Peyer's patch (tissue), 4 donors: ENCODE measurements around the gene ARF3. TPM values are rescaled to one million over a fixed set of nuclear protein-coding genes. Genes with fewer than 3 reads are reported as not detected.

Source experiments
- DNase-seq, 3 donors: peaks; one replicate each; pipeline ENCODE4 v3.0.0-alpha.2; 2017 to 2019
- H3K27ac ChIP-seq, 4 donors: fragments of 200-600 bp; sonication (generic); one replicate each; pipeline ENCODE4 v1.5.1; 2016 to 2019
- H3K27me3 ChIP-seq, 2 donors: fragments of 200-600 bp; sonication (generic); one replicate each; pipeline ENCODE4 v1.5.1; 2019
- H3K36me3 ChIP-seq, 3 donors: fragments of 200-600 bp; sonication (generic); one replicate each; pipeline ENCODE4 v1.5.1; 2016 to 2019
- H3K4me1 ChIP-seq, 4 donors: fragments of 200-600 bp; sonication (generic); one replicate each; pipeline ENCODE4 v1.5.1; 2016 to 2019
- H3K4me3 ChIP-seq, 4 donors: fragments of 200-600 bp; sonication (generic); 1 replicate in 3 of 4; 2 replicates in 1 of 4; pipeline ENCODE4 v1.5.1; 2016 to 2019; ENCODE audit warnings: mild to moderate bottlenecking in 1 of 4
- H3K9me3 ChIP-seq, 4 donors: fragments of 200-600 bp; sonication (generic); one replicate each; pipeline ENCODE4 v1.5.1; 2016 to 2019; ENCODE audit warnings: mild to moderate bottlenecking in 1 of 4
- POLR2A ChIP-seq, 2 donors: fragments of 450-650 bp; IDR thresholded peaks; one replicate each; pipeline ENCODE4 v1.5.1; 2017; ENCODE audit warnings: antibody characterized with exemption in 2 of 2, mild to moderate bottlenecking in 2 of 2, moderate library complexity in 2 of 2
- total RNA-seq, 4 donors: library from RNA; depleted of rRNA; stranded (reverse); fragments of >200 nt; gene quantifications; one replicate each; pipeline ENCODE4 v1.1.0, GENCODE V29; 2016
- TF ChIP-seq, protein P1 (sequence below), 6 experiments: fragments of 450-650 bp in 4 of 6; fragments of 200-600 bp in 2 of 6; sonication (generic) in 1 of 6; IDR thresholded peaks; one replicate each; pipeline ENCODE4 v1.5.1; 2017 to 2019; ENCODE audit warnings: antibody characterized with exemption in 6 of 6, mild to moderate bottlenecking in 3 of 6, moderate library complexity in 1 of 6

The ARF3 gene
- total RNA-seq, 4 donors from 2014 or later: 49.3 to 217 (median 63.5) TPM

DNA sequence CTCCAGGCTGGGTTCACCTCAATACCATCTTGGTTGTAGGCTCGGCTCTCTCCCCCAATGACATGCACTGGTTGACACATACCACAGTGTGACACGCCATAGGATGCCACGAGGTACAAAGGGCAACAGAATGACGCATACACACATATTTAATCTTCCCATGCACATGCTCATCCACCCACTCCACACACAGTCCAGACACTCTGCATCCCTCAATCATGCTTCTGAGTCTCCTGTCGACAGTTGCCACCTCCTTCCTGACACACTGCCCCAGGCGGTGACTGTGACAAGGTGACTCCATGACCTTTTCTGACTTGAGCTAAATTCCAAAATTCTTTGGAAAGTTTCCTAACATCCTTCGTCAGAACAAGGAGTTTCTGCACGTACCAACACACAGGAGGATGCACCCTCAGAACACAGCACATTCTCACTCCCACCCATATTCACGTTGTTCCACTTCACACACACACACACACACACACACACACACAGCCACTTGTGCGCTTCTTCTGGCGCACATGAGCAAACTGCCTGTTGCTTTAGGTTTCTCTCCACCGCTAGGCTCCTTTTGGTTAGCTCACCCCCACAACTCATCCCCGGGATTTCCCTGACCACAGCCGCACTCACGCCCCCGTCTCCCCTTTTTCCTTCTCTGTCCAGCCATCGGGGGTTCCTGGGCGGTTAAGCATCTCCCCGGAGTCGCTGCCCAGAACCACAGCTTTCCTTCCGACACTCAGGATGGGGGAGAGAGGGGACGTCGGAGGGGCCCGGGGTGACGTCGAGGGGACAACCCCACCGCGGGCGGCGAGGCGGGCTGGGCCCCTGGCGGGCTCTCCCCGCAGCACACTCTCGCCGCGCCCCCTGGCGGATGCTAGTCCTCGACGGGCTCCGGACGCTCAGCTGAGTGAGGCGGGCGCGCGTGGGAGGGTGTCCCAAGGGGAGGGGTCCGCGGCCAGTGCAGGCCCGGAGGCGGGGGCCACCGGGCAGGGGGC, 20.3 kb upstream of the ARF3 start:
- no peaks in the 10 kb centered on the region for H3K36me3 ChIP-seq
- H3K27me3 ChIP-seq: peaks cover 0 to 56% of the 10 kb centered on the region in 2 donors
- H3K4me3 ChIP-seq: peak overlapping the region; percentile 28 to 49 (median 46)
- peaks cover 0 to 4% (median 0%) of the 10 kb centered on the region in 4 donors for H3K9me3 ChIP-seq
- DNase-seq: peak; percentile 76 to 83 (median 81)
- TF ChIP-seq, protein P1, sequence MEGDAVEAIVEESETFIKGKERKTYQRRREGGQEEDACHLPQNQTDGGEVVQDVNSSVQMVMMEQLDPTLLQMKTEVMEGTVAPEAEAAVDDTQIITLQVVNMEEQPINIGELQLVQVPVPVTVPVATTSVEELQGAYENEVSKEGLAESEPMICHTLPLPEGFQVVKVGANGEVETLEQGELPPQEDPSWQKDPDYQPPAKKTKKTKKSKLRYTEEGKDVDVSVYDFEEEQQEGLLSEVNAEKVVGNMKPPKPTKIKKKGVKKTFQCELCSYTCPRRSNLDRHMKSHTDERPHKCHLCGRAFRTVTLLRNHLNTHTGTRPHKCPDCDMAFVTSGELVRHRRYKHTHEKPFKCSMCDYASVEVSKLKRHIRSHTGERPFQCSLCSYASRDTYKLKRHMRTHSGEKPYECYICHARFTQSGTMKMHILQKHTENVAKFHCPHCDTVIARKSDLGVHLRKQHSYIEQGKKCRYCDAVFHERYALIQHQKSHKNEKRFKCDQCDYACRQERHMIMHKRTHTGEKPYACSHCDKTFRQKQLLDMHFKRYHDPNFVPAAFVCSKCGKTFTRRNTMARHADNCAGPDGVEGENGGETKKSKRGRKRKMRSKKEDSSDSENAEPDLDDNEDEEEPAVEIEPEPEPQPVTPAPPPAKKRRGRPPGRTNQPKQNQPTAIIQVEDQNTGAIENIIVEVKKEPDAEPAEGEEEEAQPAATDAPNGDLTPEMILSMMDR (IDR thresholded peaks at IDR 0.05): peak; percentile 68 to 81 (median 80)
- TF ChIP-seq POLR2A (IDR thresholded peaks at IDR 0.05): no peak
- H3K4me1 ChIP-seq: peaks cover 0 to 48% (median 28%) of the 10 kb centered on the region in 4 donors
- H3K27ac ChIP-seq: peak overlapping the region in 1 of 4 donors; percentile 63

DNA sequence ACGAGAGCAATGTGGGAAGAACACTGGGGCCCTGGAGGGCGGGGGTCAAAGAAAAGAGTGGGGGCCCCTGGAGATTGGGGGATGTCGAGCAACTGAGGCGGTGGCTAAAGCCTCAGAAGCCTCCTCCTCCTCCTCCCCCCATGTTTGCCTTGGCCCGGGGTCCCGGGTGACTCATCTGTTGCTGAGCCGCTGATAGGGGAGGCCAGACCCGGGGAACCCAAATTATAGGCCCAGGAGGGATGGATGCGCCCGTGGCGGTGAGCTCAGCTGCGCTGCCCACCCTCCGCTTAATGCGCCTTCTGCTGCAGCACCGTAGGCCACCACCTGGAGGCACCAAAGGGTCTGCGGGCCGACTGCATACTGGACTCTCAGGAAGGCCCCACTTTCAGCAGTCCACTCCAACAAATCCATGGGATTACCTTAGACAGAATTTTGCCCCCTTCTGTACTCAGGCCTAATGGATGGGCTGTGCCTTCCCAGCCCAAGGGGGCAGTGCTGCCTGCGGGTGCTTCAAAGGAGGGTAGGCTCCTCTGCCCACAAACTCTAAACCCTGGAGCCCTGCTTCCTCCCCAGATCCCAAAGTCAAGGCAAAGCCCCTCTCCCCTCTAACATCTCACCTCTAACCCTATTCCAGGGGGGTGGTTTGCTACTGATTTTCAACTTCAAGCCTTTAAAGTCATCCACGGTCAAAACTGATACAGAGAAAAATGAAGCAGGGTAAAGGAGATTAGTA, 16.8 kb upstream of the ARF3 start:
- H3K4me1 ChIP-seq: peaks cover 0 to 44% (median 37%) of the 10 kb centered on the region in 4 donors
- TF ChIP-seq POLR2A (IDR thresholded peaks at IDR 0.05): no peak
- TF ChIP-seq, protein P1 (IDR thresholded peaks at IDR 0.05): peak in 5 of 6 experiments; percentile 15 to 60 (median 58)
- peak; percentile 41 to 77 (median 64) for DNase-seq
- H3K36me3 ChIP-seq: no peaks in the 10 kb centered on the region
- H3K4me3 ChIP-seq: no peak overlapping the region
- peaks cover 0 to 63% of the 10 kb centered on the region in 2 donors for H3K27me3 ChIP-seq
- H3K27ac ChIP-seq: no peak overlapping the region
- no peaks in the 10 kb centered on the region for H3K9me3 ChIP-seq

DNA sequence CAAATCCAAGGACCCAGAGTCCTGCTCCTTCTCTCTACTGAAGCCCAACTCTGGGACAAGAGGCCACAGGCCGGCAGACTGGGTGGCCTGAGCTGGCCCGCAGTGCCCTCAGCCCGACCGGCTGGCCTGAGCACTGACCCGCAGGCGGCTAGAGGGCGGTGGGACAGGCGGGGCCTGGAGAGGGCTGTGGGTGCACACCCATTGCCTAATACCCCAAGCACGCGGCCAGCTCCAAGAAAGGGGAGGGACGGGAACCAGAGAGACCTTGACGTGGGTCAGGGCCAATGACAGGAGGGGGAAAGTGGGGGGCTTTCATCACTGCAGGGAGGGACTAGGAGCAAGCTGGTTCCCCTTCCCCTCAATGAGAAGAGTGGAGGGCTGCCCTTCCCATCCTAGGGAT, 16.2 kb upstream of the ARF3 start:
- Histone ChIP-seq H3K9me3 (no peaks in the 10 kb centered on the region), H3K27me3 (peaks cover 0 to 58% of the 10 kb centered on the region in 2 donors), H3K36me3 (no peaks in the 10 kb centered on the region), H3K27ac (no peak overlapping the region), H3K4me3 (no peak overlapping the region), H3K4me1 (peaks cover 0 to 39% (median 32%) of the 10 kb centered on the region in 4 donors)
- DNase-seq: no peak
- TF ChIP-seq, protein P1 (IDR thresholded peaks at IDR 0.05): no peak
- TF ChIP-seq POLR2A (IDR thresholded peaks at IDR 0.05): no peak

DNA sequence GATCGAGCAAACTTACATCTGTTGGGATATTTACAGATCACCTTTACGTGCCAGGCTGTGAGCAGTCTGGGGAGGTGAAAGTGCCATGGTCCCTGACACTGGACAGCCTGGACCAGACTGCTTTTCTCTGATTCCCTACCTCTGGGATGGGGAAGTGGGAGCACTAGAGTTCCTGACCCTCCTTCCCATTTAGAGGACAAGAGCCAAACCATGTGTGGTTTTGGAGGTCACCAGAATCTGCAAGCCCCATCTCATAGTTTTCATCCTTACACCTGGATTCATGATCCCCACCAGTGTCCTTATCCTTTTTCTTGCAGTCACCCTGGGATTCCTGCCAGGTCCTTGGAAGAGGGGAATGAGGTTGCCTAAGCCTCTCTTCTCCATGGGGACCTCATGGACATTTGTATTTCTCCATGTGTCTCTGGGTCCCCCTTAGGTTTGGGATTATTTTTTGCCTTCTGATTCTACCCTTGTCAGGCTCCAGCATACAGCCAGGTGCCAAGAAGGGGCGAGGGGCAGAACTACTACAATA, 15.7 kb upstream of the ARF3 start:
- Histone ChIP-seq H3K9me3 (no peaks in the 10 kb centered on the region), H3K36me3 (no peaks in the 10 kb centered on the region), H3K27ac (no peak overlapping the region), H3K4me1 (peaks cover 0 to 34% (median 27%) of the 10 kb centered on the region in 4 donors), H3K27me3 (peaks cover 0 to 53% of the 10 kb centered on the region in 2 donors), H3K4me3 (no peak overlapping the region)
- TF ChIP-seq POLR2A (IDR thresholded peaks at IDR 0.05): no peak
- TF ChIP-seq, protein P1 (IDR thresholded peaks at IDR 0.05): no peak
- DNase-seq: no peak

DNA sequence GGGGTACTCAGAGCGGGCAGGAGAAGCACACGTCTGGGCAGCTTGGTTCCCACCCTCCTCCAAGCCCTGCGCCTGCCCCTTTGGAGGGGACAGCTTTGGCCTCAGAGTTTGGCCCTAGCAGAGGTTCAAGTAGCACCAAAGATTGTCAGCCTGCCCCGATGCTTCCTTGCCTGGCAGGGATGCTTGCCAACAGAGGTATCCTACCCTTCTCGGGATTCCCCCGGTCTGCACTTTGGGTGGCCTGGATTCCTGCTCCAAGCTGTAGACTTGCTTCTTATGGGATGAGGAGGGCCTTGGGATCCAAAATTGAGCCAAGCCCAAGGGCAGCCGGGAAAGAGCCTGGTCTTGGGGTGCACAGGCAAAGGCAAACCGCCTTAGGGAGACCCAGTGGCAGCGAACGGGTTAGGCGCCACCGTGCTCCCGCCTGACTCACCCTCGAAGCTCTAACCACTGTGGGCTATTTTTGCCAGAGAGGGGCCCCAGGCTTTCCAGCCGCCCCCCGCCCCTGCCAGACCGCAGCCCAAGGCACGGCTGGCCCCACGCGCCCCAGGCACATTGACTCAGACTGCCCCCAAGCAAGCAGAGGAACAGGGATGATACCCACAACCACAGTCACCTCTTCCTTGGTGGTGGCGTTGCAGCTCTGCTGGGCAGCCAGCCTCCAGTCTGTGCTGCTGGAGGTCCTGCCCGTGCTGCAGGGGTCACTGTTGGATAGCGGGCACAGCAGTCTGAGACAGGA, 15.1 kb upstream of the ARF3 start:
- TF ChIP-seq, protein P1 (IDR thresholded peaks at IDR 0.05): no peak
- no peak for TF ChIP-seq POLR2A (IDR thresholded peaks at IDR 0.05)
- Histone ChIP-seq H3K4me3 (no peak overlapping the region), H3K4me1 (peaks cover 0 to 27% (median 22%) of the 10 kb centered on the region in 4 donors), H3K36me3 (no peaks in the 10 kb centered on the region), H3K27ac (no peak overlapping the region), H3K9me3 (no peaks in the 10 kb centered on the region), H3K27me3 (peaks cover 0 to 46% of the 10 kb centered on the region in 2 donors)
- DNase-seq: no peak
